ENCODE measurements around the gene PTPN23.

GRCh38 chr3:47367631-47368030 lies 13.2 kb upstream of the PTPN23 start:
- no peak for TF ChIP-seq CTCF (IDR thresholded peaks at IDR 0.05 in 8 of 11, conservative IDR thresholded peaks at IDR 0.05 in 3 of 11)
- TF ChIP-seq POLR2A (IDR thresholded peaks at IDR 0.05), result no peak
- TF ChIP-seq POLR2AphosphoS5 (IDR thresholded peaks at IDR 0.05), result no peak

All from spleen (tissue), 7 donors.